HG02840 (cell line): ENCODE results near the gene TSPAN33.
"Not testable (repeated sequence)": the region's sequence is repeated elsewhere in the genome, so short reads cannot be mapped to it uniquely, and the experiment has no call there.

Source experiments
- ATAC-seq: cut with Tn5 transposase; IDR thresholded peaks from one replicate; pipeline ENCODE4 v1.9.1; 2021; ENCODE audit warnings: mild to moderate bottlenecking, moderate library complexity, moderate number of reproducible peaks; ENCODE audit not compliant: unreplicated experiment, low FRiP score

The TSPAN33 gene

DNA sequence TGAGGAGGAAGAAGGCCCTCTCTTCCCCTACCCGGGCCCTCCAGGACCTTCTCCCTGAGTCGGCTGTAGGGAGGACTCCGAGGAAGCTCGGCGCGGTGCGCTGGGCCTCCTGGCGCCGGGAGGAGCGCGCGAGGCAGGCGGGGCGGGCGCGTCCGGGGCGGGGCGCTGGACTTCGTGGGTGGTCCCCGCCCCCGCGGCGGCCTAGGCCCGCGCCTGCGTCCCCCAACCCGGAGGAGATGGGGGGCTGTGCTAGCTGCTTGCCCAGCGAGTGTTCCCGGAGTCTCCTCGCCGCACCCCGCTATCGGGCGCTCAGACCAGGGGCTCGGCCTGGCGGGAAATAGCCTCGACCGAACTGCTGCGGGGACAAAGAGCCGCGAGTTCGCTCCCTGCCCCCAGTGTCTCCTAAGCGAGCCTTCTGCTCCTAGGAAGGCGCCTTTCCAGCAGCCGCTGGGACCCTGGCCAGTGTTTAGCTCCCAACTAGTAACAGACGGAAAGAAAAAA is 24.7 kb downstream of the TSPAN33 start:
- ATAC-seq: no peak

DNA sequence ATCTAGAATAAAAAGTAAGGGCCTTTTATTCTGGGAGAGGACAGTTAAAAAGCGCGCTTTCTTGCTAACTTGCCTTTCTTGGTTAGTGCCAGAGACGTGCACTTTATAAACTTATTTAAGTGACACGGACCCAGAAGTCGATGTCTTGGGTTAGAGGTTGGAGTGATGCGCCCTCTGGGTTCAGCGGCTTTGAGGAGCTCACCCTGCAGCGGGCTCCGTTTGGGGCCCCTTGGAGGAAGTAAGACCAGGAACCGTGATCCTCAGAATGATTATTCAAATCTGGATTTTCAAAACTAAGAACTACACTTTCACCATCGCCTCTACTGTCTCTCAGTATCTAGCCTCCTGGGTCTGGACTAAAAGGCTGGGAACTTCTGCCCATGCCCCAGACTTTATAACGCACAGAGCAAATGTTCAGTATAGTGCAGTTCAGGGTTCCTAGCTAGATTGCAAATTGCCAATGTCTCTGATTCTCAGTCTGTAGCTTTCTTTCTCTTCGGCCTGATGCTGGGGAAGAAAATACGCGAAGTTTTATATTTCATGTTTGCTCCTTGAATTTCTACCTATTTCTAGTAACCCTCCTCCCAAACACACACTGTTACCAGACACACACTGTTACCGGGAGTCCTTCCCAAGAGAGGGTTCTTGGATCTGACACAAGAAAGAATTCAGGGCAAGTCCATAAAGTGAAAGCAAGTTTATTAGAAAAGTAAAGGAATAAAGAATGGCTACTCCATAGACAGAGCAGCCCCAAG is 25.4 kb downstream of the TSPAN33 start:
- ATAC-seq: no peak

- no peak for ATAC-seq
Measured at GRCh38 chr7:129170441-129171021, 26.0 kb downstream of the TSPAN33 start.

- not testable (repeated sequence) for ATAC-seq
Measured at GRCh38 chr7:129173861-129174260, 29.4 kb downstream of the TSPAN33 start.

DNA sequence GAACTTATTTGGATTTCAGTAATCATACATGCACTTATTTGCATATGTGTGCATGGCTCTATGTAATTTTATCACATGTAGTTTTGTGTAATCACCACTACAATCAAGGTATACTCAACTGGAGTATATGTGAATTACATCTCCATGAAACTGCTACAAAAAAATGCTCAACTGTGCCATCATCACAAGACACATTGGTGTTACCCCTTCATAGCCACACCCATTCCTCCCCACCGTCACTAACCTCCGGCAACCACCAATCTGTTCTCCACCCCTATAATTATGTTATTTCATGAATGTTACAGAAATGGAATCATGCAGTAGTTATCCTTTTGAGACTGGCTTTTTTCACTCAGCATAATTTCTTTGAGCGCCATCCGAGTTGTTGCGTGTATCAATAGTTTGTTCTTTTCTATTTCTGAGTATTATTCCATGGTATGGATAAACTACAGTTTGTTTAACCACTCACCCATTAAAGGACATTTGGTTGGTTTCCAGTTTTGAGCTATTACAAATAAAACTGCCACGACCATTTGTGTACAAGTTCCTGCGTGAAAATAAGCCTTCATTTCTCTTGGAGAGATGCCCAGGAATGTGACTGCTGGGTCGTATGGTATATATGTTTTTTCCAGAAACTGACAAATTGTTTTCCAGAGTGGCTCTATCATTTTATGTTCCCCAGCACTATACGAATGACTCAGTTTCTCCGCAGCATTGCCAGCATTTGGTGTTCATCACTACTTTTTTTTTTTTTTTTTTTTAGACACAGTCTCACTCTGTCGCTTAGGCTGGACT is 32.6 kb downstream of the TSPAN33 start:
- ATAC-seq: no peak

GRCh38 chr7:129184981-129185670 is 40.6 kb downstream of the TSPAN33 start:
- ATAC-seq: no peak

GRCh38 chr7:129186749-129187260 is 42.3 kb downstream of the TSPAN33 start:
- no peak for ATAC-seq

DNA sequence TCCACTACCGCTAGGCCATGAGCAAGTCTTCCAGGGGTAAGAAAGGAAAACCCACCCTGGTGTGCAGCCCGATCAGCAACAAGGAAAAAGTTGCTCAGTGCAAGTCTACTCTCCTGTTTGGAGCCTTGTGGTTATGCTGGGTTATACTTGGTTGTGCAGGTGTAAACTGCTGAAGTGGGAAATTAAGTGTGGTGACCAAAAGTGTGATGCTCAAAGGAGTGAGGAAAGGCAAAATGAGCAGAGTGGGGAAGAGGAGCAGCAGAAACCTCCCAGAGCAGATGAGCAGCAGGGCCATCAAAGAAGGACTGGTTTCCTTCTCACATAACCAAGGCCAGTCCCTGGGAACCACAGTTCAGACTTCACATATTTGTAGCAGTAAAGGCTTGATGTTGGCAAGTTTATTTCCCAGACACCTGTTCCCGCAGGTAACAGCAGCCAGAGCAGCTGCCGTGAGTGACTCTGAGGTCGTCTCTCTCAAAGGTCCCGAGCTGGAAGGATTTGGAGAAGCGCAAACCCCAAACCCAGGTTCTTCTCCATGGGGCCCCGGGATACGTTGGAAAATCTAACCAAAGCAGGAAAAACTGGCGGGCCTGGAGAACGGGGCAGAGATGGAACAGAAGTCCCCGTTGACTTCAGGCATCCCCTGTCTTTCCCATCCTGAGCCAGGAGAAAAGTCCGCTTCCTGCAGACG is 43.3 kb downstream of the TSPAN33 start:
- ATAC-seq: no peak

DNA sequence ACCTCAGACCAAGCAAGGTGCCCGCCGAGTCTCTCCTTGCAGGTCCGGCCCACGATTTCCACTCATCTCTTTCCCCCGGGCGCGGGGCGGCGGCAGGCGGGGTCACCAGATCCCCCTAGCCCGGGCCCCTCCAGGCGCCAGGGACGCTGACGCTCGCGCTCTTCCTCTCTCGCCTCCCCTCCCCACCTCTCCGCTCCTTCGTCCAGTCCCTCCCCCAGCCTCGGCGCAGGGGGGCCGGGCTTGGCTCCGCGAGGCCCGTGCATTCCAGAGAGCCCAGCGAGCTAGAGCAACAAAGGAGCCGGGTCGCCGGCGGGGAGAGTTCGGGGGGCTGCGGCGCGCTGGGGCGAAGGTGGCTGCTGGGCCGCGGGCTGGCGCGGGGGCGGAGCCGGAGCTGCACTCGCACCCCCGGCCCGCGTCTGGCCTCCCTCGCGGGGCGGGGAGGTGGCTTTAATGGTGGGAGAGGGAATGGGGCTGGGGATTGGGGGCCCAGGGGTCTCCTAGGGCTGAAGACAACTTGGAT is 43.9 kb downstream of the TSPAN33 start, which contains the start of gene SMO:
TSS of gene SMO (plus strand) at position 262 of the 520 bp plus-strand sequence. CDS start 519 bp downstream, outside the sequence.
- ATAC-seq: no peak

DNA sequence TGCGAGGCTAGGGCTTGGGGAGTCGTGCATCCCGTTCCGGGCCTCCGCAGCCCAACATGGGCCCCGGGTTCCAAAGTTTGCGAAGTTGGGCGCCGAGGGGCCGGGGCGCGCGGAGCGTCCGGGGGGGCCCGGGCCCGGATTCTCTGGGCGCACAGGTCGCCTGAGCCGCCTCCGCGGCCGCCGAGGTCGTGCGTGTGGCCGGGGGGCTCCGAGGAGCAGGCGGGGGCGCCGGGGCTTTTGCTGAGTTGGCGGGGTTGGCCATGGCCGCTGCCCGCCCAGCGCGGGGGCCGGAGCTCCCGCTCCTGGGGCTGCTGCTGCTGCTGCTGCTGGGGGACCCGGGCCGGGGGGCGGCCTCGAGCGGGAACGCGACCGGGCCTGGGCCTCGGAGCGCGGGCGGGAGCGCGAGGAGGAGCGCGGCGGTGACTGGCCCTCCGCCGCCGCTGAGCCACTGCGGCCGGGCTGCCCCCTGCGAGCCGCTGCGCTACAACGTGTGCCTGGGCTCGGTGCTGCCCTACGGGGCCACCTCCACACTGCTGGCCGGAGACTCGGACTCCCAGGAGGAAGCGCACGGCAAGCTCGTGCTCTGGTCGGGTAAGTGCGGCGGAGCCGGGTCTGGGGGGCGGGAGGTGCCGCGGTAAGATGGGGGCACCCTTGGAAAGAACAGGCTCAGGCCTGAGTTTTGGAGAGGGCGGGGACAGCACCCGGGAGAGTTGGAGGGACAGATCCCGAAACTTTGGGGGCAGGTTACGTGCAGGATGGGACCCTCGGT is 44.6 kb downstream of the TSPAN33 start:
- no peak for ATAC-seq

GRCh38 chr7:129189661-129190310 is 45.3 kb downstream of the TSPAN33 start:
- ATAC-seq: no peak

GRCh38 chr7:129191272-129191671 is 46.8 kb downstream of the TSPAN33 start:
- no peak for ATAC-seq

DNA sequence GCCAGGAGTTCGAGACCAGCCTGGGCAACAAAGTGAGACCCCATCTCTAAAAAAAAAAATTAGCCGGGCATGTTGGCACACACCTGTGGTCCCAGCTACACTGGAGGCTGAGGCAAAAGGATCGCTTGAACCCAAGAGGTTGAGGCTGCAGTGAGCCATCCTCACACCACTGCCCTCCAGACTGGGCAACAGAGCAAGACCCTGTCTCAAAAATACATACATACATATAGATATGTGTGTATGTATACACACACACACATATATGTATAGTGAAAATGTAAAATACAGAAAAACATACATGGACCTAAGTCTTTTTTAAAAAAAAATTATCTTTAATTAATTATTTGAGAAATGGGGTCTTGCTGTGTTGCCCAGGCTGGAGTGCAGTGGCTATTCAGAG is 49.4 kb downstream of the TSPAN33 start:
- no peak for ATAC-seq

- no peak for ATAC-seq
Measured at GRCh38 chr7:129197771-129198170, 53.3 kb downstream of the TSPAN33 start.

DNA sequence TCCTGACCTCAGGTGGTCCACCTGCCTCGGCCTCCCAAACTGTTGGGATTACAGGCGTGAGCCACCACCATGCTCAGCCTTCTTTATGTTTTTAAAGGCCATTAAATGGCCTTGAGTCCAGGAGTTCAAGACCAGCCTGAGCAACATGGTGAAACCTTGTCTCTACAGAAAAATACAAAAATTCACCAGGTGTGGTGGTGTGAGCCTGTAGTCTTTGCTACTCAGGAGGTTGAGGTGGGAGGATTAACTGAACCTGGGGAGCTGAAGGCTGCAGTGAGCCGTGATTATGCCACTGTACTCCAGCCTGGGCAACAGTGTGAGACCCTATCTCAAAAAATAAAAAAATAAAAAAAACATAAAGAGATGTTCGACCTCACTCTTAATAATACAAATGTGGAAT is 54.9 kb downstream of the TSPAN33 start:
- ATAC-seq: no peak

GRCh38 chr7:129202058-129202777 is 57.7 kb downstream of the TSPAN33 start:
- ATAC-seq: no peak

DNA sequence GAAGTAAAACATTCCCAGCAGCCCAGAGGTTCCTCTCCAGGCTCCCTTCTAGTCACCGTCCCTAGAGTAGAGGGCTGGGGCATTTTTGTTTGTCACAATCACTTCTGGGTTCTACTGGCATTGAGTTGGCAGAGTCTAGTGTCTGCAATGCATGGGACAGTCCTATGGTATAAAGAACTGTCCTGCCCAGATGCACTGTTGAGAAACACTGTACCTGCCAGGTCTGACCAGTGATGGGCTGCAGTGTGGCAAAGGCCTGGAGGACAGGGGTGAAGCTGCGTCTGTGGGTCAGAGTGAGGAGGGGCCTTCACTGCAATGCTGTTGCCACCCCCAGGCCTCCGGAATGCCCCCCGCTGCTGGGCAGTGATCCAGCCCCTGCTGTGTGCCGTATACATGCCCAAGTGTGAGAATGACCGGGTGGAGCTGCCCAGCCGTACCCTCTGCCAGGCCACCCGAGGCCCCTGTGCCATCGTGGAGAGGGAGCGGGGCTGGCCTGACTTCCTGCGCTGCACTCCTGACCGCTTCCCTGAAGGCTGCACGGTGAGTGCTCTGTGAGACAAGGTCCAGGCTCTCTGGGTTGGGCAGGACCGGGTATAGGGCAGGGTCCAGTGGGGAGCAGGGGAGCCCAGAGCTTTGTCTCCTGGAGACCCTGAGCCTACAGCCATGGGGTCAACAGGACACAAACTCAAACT is 58.7 kb downstream of the TSPAN33 start:
- ATAC-seq: no peak
